ENCODE results near the gene GPRASP3.

The GPRASP3 gene

DNA sequence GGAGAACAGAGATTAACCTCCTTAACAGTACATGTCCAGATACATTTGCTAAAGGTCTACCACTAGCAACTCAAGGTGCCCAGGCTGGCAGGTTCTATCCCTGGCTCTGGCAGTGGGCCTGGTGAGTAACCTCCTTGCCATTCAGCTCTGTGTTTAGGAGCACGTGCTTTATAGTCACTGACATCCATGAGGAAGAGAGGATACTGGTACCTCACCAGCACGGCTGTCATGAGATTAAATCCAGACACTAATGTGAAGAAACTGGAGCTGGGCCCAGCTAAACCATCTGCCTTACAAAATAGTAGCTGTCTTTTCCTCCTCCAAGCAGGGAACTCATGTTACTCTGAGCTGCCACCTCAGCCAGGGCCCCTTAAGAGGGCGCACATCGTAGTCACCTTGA is 45.3 kb downstream of the GPRASP3 start:
- no peak for DNase-seq

- DNase-seq, result no peak
Observed at GRCh38 chrX:102767287-102767686, 46.7 kb downstream of the GPRASP3 start.

GRCh38 chrX:102768987-102769761 is 48.6 kb downstream of the GPRASP3 start:
- peak; percentile 58 for DNase-seq

Measured in NCI-H2029 treated with DMSO at 0.1 percent for 48 hours (cell line).